HG03457 (cell line): ENCODE data around the gene ATXN1.
"Not testable (repeated sequence)": the region's sequence is repeated elsewhere in the genome, so short reads cannot be mapped to it uniquely, and the experiment has no call there.

Experiments
- ATAC-seq: cut with Tn5 transposase; IDR thresholded peaks from one replicate; pipeline ENCODE4 v1.9.1; 2021; ENCODE audit warnings: moderate number of reproducible peaks; ENCODE audit not compliant: unreplicated experiment

Gene ATXN1

GRCh38 chr6:16545382-16545781, 215.9 kb downstream of the ATXN1 start:
- ATAC-seq = no peak

GRCh38 chr6:16544521-16544920, 216.7 kb downstream of the ATXN1 start:
- ATAC-seq = no peak

- no peak for ATAC-seq
Observed at GRCh38 chr6:16544006-16544405, 217.3 kb downstream of the ATXN1 start.

- ATAC-seq = no peak
Observed at GRCh38 chr6:16543521-16543920, 217.7 kb downstream of the ATXN1 start.

GRCh38 chr6:16542070-16542469, 219.2 kb downstream of the ATXN1 start:
- no peak for ATAC-seq

- ATAC-seq = no peak
Observed at GRCh38 chr6:16540804-16541752, 220.2 kb downstream of the ATXN1 start.

GRCh38 chr6:16540383-16540782, 220.9 kb downstream of the ATXN1 start:
- not testable (repeated sequence) for ATAC-seq

- ATAC-seq = no peak
Observed at GRCh38 chr6:16539086-16539931, 222.0 kb downstream of the ATXN1 start.

GRCh38 chr6:16535564-16535963, 225.7 kb downstream of the ATXN1 start:
- ATAC-seq = no peak

- no peak for ATAC-seq
Observed at GRCh38 chr6:16533721-16534136, 227.5 kb downstream of the ATXN1 start.

- ATAC-seq = no peak
Observed at GRCh38 chr6:16533210-16533609, 228.1 kb downstream of the ATXN1 start.

- no peak for ATAC-seq
Observed at GRCh38 chr6:16527691-16528090, 233.6 kb downstream of the ATXN1 start.

GRCh38 chr6:16524380-16524707, 236.9 kb downstream of the ATXN1 start:
- ATAC-seq = no peak

- ATAC-seq = no peak
Observed at GRCh38 chr6:16523606-16524379, 237.5 kb downstream of the ATXN1 start.

GRCh38 chr6:16522937-16523336, 238.3 kb downstream of the ATXN1 start:
- no peak for ATAC-seq

- no peak for ATAC-seq
Observed at GRCh38 chr6:16521528-16521927, 239.7 kb downstream of the ATXN1 start.

GRCh38 chr6:16519265-16520242, 241.7 kb downstream of the ATXN1 start:
- ATAC-seq = no peak

- no peak for ATAC-seq
Observed at GRCh38 chr6:16518265-16518664, 243.0 kb downstream of the ATXN1 start.

GRCh38 chr6:16514249-16514648, 247.0 kb downstream of the ATXN1 start:
- no peak for ATAC-seq
